Endothelial cell of umbilical vein (primary cell): ENCODE results near the gene KIAA1614. TPM values are rescaled to one million over a fixed set of nuclear protein-coding genes. Genes with fewer than 3 reads are reported as not detected.

Experiments
- BruUV-seq: library from RNA; stranded (reverse); fragments of 400-500 nt; replicated peaks from 2 replicates; lab custom pipeline; 2021; lab: Mats Ljungman, UMichigan
- CTCF ChIA-PET: fragments of 300-600, 350-600 bp; sonication (Branson Sonifier 250); formaldehyde crosslinking; loops from one replicate; lab custom pipeline; 2021; ENCODE audit warnings: antibody characterized with exemption, inconsistent platforms; lab: Charles Lee
- POLR2A ChIA-PET: fragments of 300-600, 350-600 bp; sonication (Branson Sonifier 250); formaldehyde crosslinking; loops from one replicate; lab custom pipeline; 2021; ENCODE audit warnings: antibody characterized with exemption, inconsistent platforms; lab: Charles Lee
- DNase-seq: peaks from one replicate; pipeline ENCODE4 v3.0.0-alpha.2; 2011; ENCODE audit warnings: low read depth, low spot score
- FAIRE-seq: peaks from 2 replicates; lab custom pipeline; 2011; peaks lifted over from hg19 to GRCh38; lab: Jason Lieb, UNC
- H2AFZ ChIP-seq: 2 replicates; pipeline ENCODE4 v1.6.0; 2012; ENCODE audit warnings: low read depth, low read length, control low read depth, inconsistent platforms
- H3K27ac ChIP-seq: 2 replicates; pipeline ENCODE4 v1.5.1; 2011; ENCODE audit warnings: low read depth, mild to moderate bottlenecking, control low read depth, low read length, moderate library complexity; ENCODE audit not compliant: insufficient read depth
- H3K27me3 ChIP-seq, 2 experiments: 2 replicates each; pipeline versions ENCODE4 v1.6.0 to v1.6.1; 2011; ENCODE audit warnings: low read length in 2 of 2, mixed read lengths in 1 of 2; ENCODE audit not compliant: control insufficient read depth in 2 of 2, insufficient read depth in 2 of 2
- H3K36me3 ChIP-seq, 2 experiments: 2 replicates in 1 of 2; 3 replicates in 1 of 2; pipeline ENCODE4 v1.5.1; 2011; ENCODE audit warnings: low read length in 2 of 2, mild to moderate bottlenecking in 1 of 2, moderate library complexity in 1 of 2; ENCODE audit not compliant: control insufficient read depth in 2 of 2, insufficient read depth in 2 of 2; ENCODE audit errors: extremely low read depth in 1 of 2
- H3K4me1 ChIP-seq: 3 replicates; pipeline ENCODE4 v1.5.1; 2011; ENCODE audit warnings: mild to moderate bottlenecking, low read length; ENCODE audit not compliant: control insufficient read depth, insufficient read depth; ENCODE audit errors: extremely low read depth
- H3K4me2 ChIP-seq: 2 replicates; pipeline ENCODE4 v1.6.1; 2011; ENCODE audit warnings: low read length, control low read depth, mixed read lengths; ENCODE audit not compliant: insufficient read depth
- H3K4me3 ChIP-seq, 3 experiments: fragments of 200-600 bp in 1 of 3; sonication (generic), shearing (Covaris generic) in 1 of 3; replicated peaks in 1 of 3; 2 replicates each; pipeline ENCODE4 v1.5.1; 2011 to 2016; ENCODE audit warnings: control low read depth in 3 of 3, low read length in 3 of 3, mild to moderate bottlenecking in 2 of 3, inconsistent platforms in 1 of 3, low read depth in 1 of 3, moderate library complexity in 1 of 3; ENCODE audit not compliant: insufficient read depth in 1 of 3
- H3K79me2 ChIP-seq: 2 replicates; pipeline ENCODE4 v1.6.0; 2012; ENCODE audit warnings: low read length, inconsistent platforms; ENCODE audit not compliant: control insufficient read depth, insufficient read depth
- H3K9ac ChIP-seq: replicated peaks from 2 replicates; pipeline ENCODE3; 2011; ENCODE audit warnings: low read length, control low read depth; ENCODE audit not compliant: insufficient read depth; ENCODE audit errors: extremely low read depth
- H3K9me1 ChIP-seq: replicated peaks from 3 replicates; pipeline ENCODE4 v1.6.0; 2011; ENCODE audit warnings: mild to moderate bottlenecking, low read length; ENCODE audit not compliant: control insufficient read depth, insufficient read depth; ENCODE audit errors: extremely low read depth
- H3K9me3 ChIP-seq: replicated peaks from 2 replicates; pipeline ENCODE4 v1.5.1; 2012; ENCODE audit warnings: low read length, inconsistent platforms; ENCODE audit not compliant: control insufficient read depth, insufficient read depth
- H4K20me1 ChIP-seq: replicated peaks from 2 replicates; pipeline ENCODE3; 2011; ENCODE audit warnings: mild to moderate bottlenecking, low read length; ENCODE audit not compliant: control insufficient read depth, insufficient read depth; ENCODE audit errors: extremely low read depth
- CTCF ChIP-seq, 2 donors: IDR thresholded peaks; 1 replicate in 1 of 2; 2 replicates in 1 of 2; pipeline ENCODE4 v1.5.1; 2011; ENCODE audit warnings: low read length in 2 of 2, mild to moderate bottlenecking in 2 of 2, moderate library complexity in 2 of 2, control low read depth in 1 of 2, inconsistent platforms in 1 of 2, low read depth in 1 of 2; ENCODE audit not compliant: insufficient read depth in 1 of 2; ENCODE audit errors: extremely low read depth in 1 of 2
- EZH2 ChIP-seq: IDR thresholded peaks from 2 replicates; pipeline ENCODE4 v1.6.1; 2012; ENCODE audit warnings: borderline replicate concordance, low read depth, mild to moderate bottlenecking, moderate library complexity, low read length, inconsistent platforms; ENCODE audit not compliant: severe bottlenecking
- FOS ChIP-seq: IDR thresholded peaks from 2 replicates; pipeline ENCODE4 v1.6.1; 2011; ENCODE audit warnings: mild to moderate bottlenecking, low read length, moderate library complexity, borderline replicate concordance; ENCODE audit not compliant: insufficient read depth
- GATA2 ChIP-seq: IDR thresholded peaks from 2 replicates; pipeline ENCODE4 v1.7.0; 2011; ENCODE audit warnings: low read depth, mild to moderate bottlenecking, moderate library complexity, mixed read lengths, low read length; ENCODE audit not compliant: insufficient read length, insufficient read depth
- JUN ChIP-seq: IDR thresholded peaks from 2 replicates; pipeline ENCODE4 v1.6.1; 2011; ENCODE audit warnings: borderline replicate concordance, low read depth; ENCODE audit not compliant: insufficient read length, insufficient read depth
- MYC ChIP-seq: IDR thresholded peaks from one replicate; pipeline ENCODE4 v1.6.1; 2011; ENCODE audit warnings: mild to moderate bottlenecking, low read depth, low read length
- POLR2A ChIP-seq: IDR thresholded peaks from 2 replicates; pipeline ENCODE4 v1.6.1; 2012; ENCODE audit warnings: low read depth, mild to moderate bottlenecking, control low read depth, low read length
- POLR2AphosphoS5 ChIP-seq: IDR thresholded peaks from 2 replicates; pipeline ENCODE4 v1.6.1; 2012; ENCODE audit warnings: low read depth, mild to moderate bottlenecking, control low read depth, low read length, moderate library complexity; ENCODE audit not compliant: insufficient read depth
- dilution Hi-C: fragments of 300-500 bp; cut with MboI; formaldehyde crosslinking; loops from one replicate; pipeline ENCODE4 v1.15.0; 2019; ENCODE audit warnings: low sequenced_read_pairs; ENCODE audit not compliant: extremely low pct_ligation_motif_present
- intact Hi-C: fragments of 100-400 bp; cut with micrococcal nuclease; formaldehyde crosslinking; loops from one replicate; pipeline ENCODE4 v1.10.0; 2022
- polyA plus RNA-seq, 4 experiments: library from polyadenylated mRNA; depleted of rRNA in 3 of 4; stranded (reverse) in 3 of 4; unstranded in 1 of 4; fragments of >200 nt; gene quantifications; 2 replicates each; pipeline versions ENCODE4 v1.2.1 to v1.2.3, GENCODE V29; 2011 to 2012; ENCODE audit warnings: missing spikeins in 1 of 4
- total RNA-seq: library from RNA; stranded (reverse); gene quantifications from 2 replicates; pipeline ENCODE4 v1.2.3, GENCODE V29; 2021
- TF ChIP-seq, protein P1 (sequence below): IDR thresholded peaks from 2 replicates; pipeline ENCODE4 v1.6.1; 2011; ENCODE audit not compliant: insufficient read depth, insufficient read length

KIAA1614 gene
- total and polyA plus RNA-seq, 2 donors (not counting 3 experiments of a cell fraction or from before 2014, with no cell fraction given): 1.0 to 2.0 TPM

- Histone ChIP-seq H3K4me1 (no peaks in the 10 kb centered on the region), H3K79me2 (no peaks in the 10 kb centered on the region), H4K20me1 (no peaks in the 10 kb centered on the region), H3K36me3 (peaks cover 0 to 10% of the 10 kb centered on the region in 2 experiments), H3K4me3 (no peak overlapping the region), H3K4me2 (no peak overlapping the region), H3K27ac (no peak overlapping the region), H3K9ac (no peak overlapping the region), H3K27me3 (no peaks in the 10 kb centered on the region), H3K9me1 (no peaks in the 10 kb centered on the region), H2AFZ (no peak overlapping the region), H3K9me3 (no peaks in the 10 kb centered on the region)
- dilution Hi-C loops (no loop called here), intact Hi-C loops (no loop called here)
- TF ChIP-seq CTCF (IDR thresholded peaks at IDR 0.05; ENCODE audit: extremely low read depth in 1 of 2, insufficient read depth in 1 of 2, low read depth in 1 of 2, low read length in 2 of 2): no peak
- TF ChIP-seq POLR2AphosphoS5: no peak
- TF ChIP-seq POLR2A: no peak
- TF ChIP-seq EZH2: no peak
- TF ChIP-seq FOS: no peak
- TF ChIP-seq MYC: no peak
- TF ChIP-seq JUN: no peak
- TF ChIP-seq, protein P1, sequence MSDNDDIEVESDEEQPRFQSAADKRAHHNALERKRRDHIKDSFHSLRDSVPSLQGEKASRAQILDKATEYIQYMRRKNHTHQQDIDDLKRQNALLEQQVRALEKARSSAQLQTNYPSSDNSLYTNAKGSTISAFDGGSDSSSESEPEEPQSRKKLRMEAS: no peak
- no peak for TF ChIP-seq GATA2
- CTCF ChIA-PET: interaction anchor here (1.3 kb wide), 1 partner anchor 9 kb away, joined by 5 read pairs; no protein-coding TSS in a partner anchor
- BruUV-seq: no TSS peak
- no peak for DNase-seq
- POLR2A ChIA-PET: interaction anchor here (0.6 kb wide), 1 partner anchor 17 kb away, joined by 3 read pairs; no protein-coding TSS in a partner anchor
- FAIRE-seq: no peak
Measured at GRCh38 chr1:180964056-180964455, 51.4 kb downstream of the KIAA1614 start.
